ENCODE results near the gene COL1A1.

GRCh38 chr17:50240851-50241250, 39.4 kb upstream of the COL1A1 start:
- TF ChIP-seq EZH2phosphoT487 (IDR thresholded peaks at IDR 0.05) = no peak
- no peak for TF ChIP-seq CTCF (IDR thresholded peaks at IDR 0.05)
- TF ChIP-seq EZH2 (IDR thresholded peaks at IDR 0.05) = no peak

Data from neural progenitor cell (in vitro differentiated cells).